GM21528 (cell line): ENCODE measurements around the gene CLIP2.

Experiments
- ATAC-seq: cut with Tn5 transposase; IDR thresholded peaks from one replicate; pipeline ENCODE4 v1.9.1; 2021; ENCODE audit warnings: mild to moderate bottlenecking, moderate library complexity; ENCODE audit not compliant: unreplicated experiment, low FRiP score

Gene CLIP2

GRCh38 chr7:74269757-74270277 is 19.4 kb upstream of the CLIP2 start:
- peak; percentile 41 for ATAC-seq

GRCh38 chr7:74271742-74272141 is 17.5 kb upstream of the CLIP2 start:
- ATAC-seq = no peak

GRCh38 chr7:74272305-74273038 is 16.7 kb upstream of the CLIP2 start:
- ATAC-seq = peak; percentile 65

- no peak for ATAC-seq
Observed at GRCh38 chr7:74275401-74275881, 13.8 kb upstream of the CLIP2 start.

GRCh38 chr7:74277636-74278035 is 11.6 kb upstream of the CLIP2 start:
- ATAC-seq = no peak

- ATAC-seq = no peak
Observed at GRCh38 chr7:74280985-74281384, 8.2 kb upstream of the CLIP2 start.

GRCh38 chr7:74282748-74283459 is 6.3 kb upstream of the CLIP2 start:
- no peak for ATAC-seq

- no peak for ATAC-seq
Observed at GRCh38 chr7:74283858-74284447, 5.3 kb upstream of the CLIP2 start.

- no peak for ATAC-seq
Observed at GRCh38 chr7:74284781-74285259, 4.4 kb upstream of the CLIP2 start.

- no peak for ATAC-seq
Observed at GRCh38 chr7:74286131-74286530, 3.1 kb upstream of the CLIP2 start.

- ATAC-seq = no peak
Observed at GRCh38 chr7:74287303-74288033, 1.7 kb upstream of the CLIP2 start.

GRCh38 chr7:74288034-74288881 is 949 bp upstream of the CLIP2 start:
- ATAC-seq = no peak

- no peak for ATAC-seq
Observed at GRCh38 chr7:74289659-74290552, 699 bp downstream of the CLIP2 start.

GRCh38 chr7:74290553-74290950 is 1.3 kb downstream of the CLIP2 start:
- ATAC-seq = no peak

GRCh38 chr7:74290981-74291441 is 1.8 kb downstream of the CLIP2 start:
- no peak for ATAC-seq

GRCh38 chr7:74291535-74291934 is 2.3 kb downstream of the CLIP2 start:
- ATAC-seq = no peak

- no peak for ATAC-seq
Observed at GRCh38 chr7:74292757-74293576, 3.8 kb downstream of the CLIP2 start.

GRCh38 chr7:74293577-74293908 is 4.3 kb downstream of the CLIP2 start:
- ATAC-seq = no peak
